GM10266 (cell line): ENCODE results near the gene ABHD4.
"Not testable (repeated sequence)": the region's sequence is repeated elsewhere in the genome, so short reads cannot be mapped to it uniquely, and the experiment has no call there.

Experiments
- DNase-seq: peaks from one replicate; pipeline ENCODE4 v3.0.0; 2012; ENCODE audit errors: extremely low spot score
- CTCF ChIP-seq: IDR thresholded peaks from 2 replicates; pipeline ENCODE4 v1.5.1; 2012; ENCODE audit warnings: mild to moderate bottlenecking, low read depth; ENCODE audit not compliant: control insufficient read depth, insufficient read depth; ENCODE audit errors: missing control alignments

ABHD4 gene

GRCh38 chr14:22553445-22553844, 44.7 kb upstream of the ABHD4 start:
- TF ChIP-seq CTCF, result no peak
- no peak for DNase-seq

- not testable (repeated sequence) for DNase-seq
These were observed 44.1 kb upstream of the ABHD4 start for GRCh38 chr14:22553861-22554497.

GRCh38 chr14:22554498-22555383, 43.4 kb upstream of the ABHD4 start:
- TF ChIP-seq CTCF, result no peak
- DNase-seq, result no peak

GRCh38 chr14:22555384-22556011, 42.6 kb upstream of the ABHD4 start:
- no peak for TF ChIP-seq CTCF
- DNase-seq, result no peak

GRCh38 chr14:22556021-22556989, 41.8 kb upstream of the ABHD4 start:
- no peak for TF ChIP-seq CTCF
- DNase-seq, result peak; percentile 87

GRCh38 chr14:22556990-22557623, 41.0 kb upstream of the ABHD4 start:
- peak; percentile 57 for DNase-seq
- peak; percentile 77 for TF ChIP-seq CTCF
